HG03103 (cell line): ENCODE data around the gene HLA-G.

Source experiments
- ATAC-seq: cut with Tn5 transposase; IDR thresholded peaks from one replicate; pipeline ENCODE4 v1.9.1; 2021; ENCODE audit warnings: low read depth; ENCODE audit not compliant: unreplicated experiment

Gene HLA-G

GRCh38 chr6:29815118-29815750 lies 12.4 kb upstream of the HLA-G start:
- ATAC-seq = no peak

GRCh38 chr6:29816030-29816429 lies 11.6 kb upstream of the HLA-G start:
- no peak for ATAC-seq

- no peak for ATAC-seq
Measured at GRCh38 chr6:29818892-29819291, 8.7 kb upstream of the HLA-G start.

- ATAC-seq = no peak
Measured at GRCh38 chr6:29824144-29824543, 3.5 kb upstream of the HLA-G start.

GRCh38 chr6:29825848-29826247 lies 1.8 kb upstream of the HLA-G start:
- no peak for ATAC-seq

GRCh38 chr6:29826271-29826670 lies 1.4 kb upstream of the HLA-G start:
- no peak for ATAC-seq

GRCh38 chr6:29828471-29828797 lies 809 bp downstream of the HLA-G start:
- no peak for ATAC-seq

- no peak for ATAC-seq
Measured at GRCh38 chr6:29829766-29830165, 2.1 kb downstream of the HLA-G start.

GRCh38 chr6:29830409-29830808 lies 2.8 kb downstream of the HLA-G start:
- no peak for ATAC-seq

GRCh38 chr6:29831776-29832175 lies 4.2 kb downstream of the HLA-G start:
- ATAC-seq = no peak

- no peak for ATAC-seq
Measured at GRCh38 chr6:29834564-29835436, 7.2 kb downstream of the HLA-G start.

GRCh38 chr6:29839917-29840316 lies 12.3 kb downstream of the HLA-G start:
- ATAC-seq = no peak

GRCh38 chr6:29841030-29841429 lies 13.4 kb downstream of the HLA-G start:
- no peak for ATAC-seq

- ATAC-seq = no peak
Measured at GRCh38 chr6:29845405-29846006, 17.9 kb downstream of the HLA-G start.

- ATAC-seq = no peak
Measured at GRCh38 chr6:29847871-29848630, 20.4 kb downstream of the HLA-G start.

GRCh38 chr6:29850011-29850553 lies 22.5 kb downstream of the HLA-G start:
- ATAC-seq = no peak

- no peak for ATAC-seq
Measured at GRCh38 chr6:29851190-29851589, 23.6 kb downstream of the HLA-G start.

GRCh38 chr6:29853245-29853644 lies 25.6 kb downstream of the HLA-G start:
- ATAC-seq = no peak

- ATAC-seq = no peak
Measured at GRCh38 chr6:29858006-29858405, 30.4 kb downstream of the HLA-G start.

GRCh38 chr6:29861521-29862255 lies 34.1 kb downstream of the HLA-G start:
- ATAC-seq = no peak
